ENCODE results near the gene CGNL1.

Gene CGNL1

GRCh38 chr15:57424628-57425405 lies 48.5 kb downstream of the CGNL1 start:
- no peak for DNase-seq (ENCODE audit: low spot score)

GRCh38 chr15:57425842-57426241 lies 49.5 kb downstream of the CGNL1 start:
- DNase-seq (ENCODE audit: low spot score) = no peak

- DNase-seq (ENCODE audit: low spot score) = no peak
These were observed 51.1 kb downstream of the CGNL1 start for GRCh38 chr15:57427367-57427821.

- DNase-seq (ENCODE audit: low spot score) = no peak
These were observed 55.9 kb downstream of the CGNL1 start for GRCh38 chr15:57432141-57432741.

GRCh38 chr15:57436166-57436565 lies 59.9 kb downstream of the CGNL1 start:
- DNase-seq (ENCODE audit: low spot score) = no peak

- DNase-seq (ENCODE audit: low spot score) = no peak
These were observed 60.7 kb downstream of the CGNL1 start for GRCh38 chr15:57436961-57437360.

GRCh38 chr15:57437564-57437963 lies 61.3 kb downstream of the CGNL1 start:
- DNase-seq (ENCODE audit: low spot score) = no peak

GRCh38 chr15:57438166-57438565 lies 61.9 kb downstream of the CGNL1 start:
- DNase-seq (ENCODE audit: low spot score) = no peak

- DNase-seq (ENCODE audit: low spot score) = no peak
These were observed 63.1 kb downstream of the CGNL1 start for GRCh38 chr15:57439128-57440027.

GRCh38 chr15:57440167-57440566 lies 63.9 kb downstream of the CGNL1 start:
- DNase-seq (ENCODE audit: low spot score) = no peak

GRCh38 chr15:57440799-57441198 lies 64.5 kb downstream of the CGNL1 start:
- no peak for DNase-seq (ENCODE audit: low spot score)

GRCh38 chr15:57442335-57442734 lies 66.0 kb downstream of the CGNL1 start:
- DNase-seq (ENCODE audit: low spot score) = no peak

GRCh38 chr15:57443486-57443885 lies 67.2 kb downstream of the CGNL1 start:
- DNase-seq (ENCODE audit: low spot score) = no peak

- DNase-seq (ENCODE audit: low spot score) = no peak
These were observed 68.7 kb downstream of the CGNL1 start for GRCh38 chr15:57444877-57445513.

GRCh38 chr15:57445872-57446271 lies 69.6 kb downstream of the CGNL1 start:
- DNase-seq (ENCODE audit: low spot score) = no peak

- DNase-seq (ENCODE audit: low spot score) = no peak
These were observed 70.1 kb downstream of the CGNL1 start for GRCh38 chr15:57446393-57446792.

- no peak for DNase-seq (ENCODE audit: low spot score)
These were observed 75.2 kb downstream of the CGNL1 start for GRCh38 chr15:57451555-57451954.

GRCh38 chr15:57452090-57452754 lies 75.9 kb downstream of the CGNL1 start:
- DNase-seq (ENCODE audit: low spot score) = no peak

GRCh38 chr15:57455929-57456328 lies 79.6 kb downstream of the CGNL1 start:
- no peak for DNase-seq (ENCODE audit: low spot score)

- no peak for DNase-seq (ENCODE audit: low spot score)
These were observed 80.3 kb downstream of the CGNL1 start for GRCh38 chr15:57456559-57456958.

GRCh38 chr15:57457726-57458125 lies 81.4 kb downstream of the CGNL1 start:
- no peak for DNase-seq (ENCODE audit: low spot score)

- DNase-seq (ENCODE audit: low spot score) = no peak
These were observed 82.1 kb downstream of the CGNL1 start for GRCh38 chr15:57458356-57458781.

Data from activated CD4-positive, alpha-beta T cell treated with anti-CD3 and anti-CD28 coated beads, Interleukin-2, Interleukin-4, amounts not matched to agents 100 ng/mL and 50 ng/mL, durations not matched to agents 16 hours and 8 hours (primary cell).